ENCODE results near the gene ARHGAP28.

The ARHGAP28 gene

GRCh38 chr18:6738622-6739021, 9.1 kb downstream of the ARHGAP28 start:
- TF ChIP-seq CTCF (IDR thresholded peaks at IDR 0.05; ENCODE audit: insufficient read depth, low read depth, low read length, missing control alignments), result no peak
- H3K4me3 ChIP-seq (ENCODE audit: low read depth, low read length), result no peak overlapping the region
- DNase-seq (ENCODE audit: low read depth), result no peak

- no peak for TF ChIP-seq CTCF (IDR thresholded peaks at IDR 0.05; ENCODE audit: insufficient read depth, low read depth, low read length, missing control alignments)
- no peak for DNase-seq (ENCODE audit: low read depth)
- no peak overlapping the region for H3K4me3 ChIP-seq (ENCODE audit: low read depth, low read length)
Measured at GRCh38 chr18:6741232-6741663, 11.7 kb downstream of the ARHGAP28 start.

DNA sequence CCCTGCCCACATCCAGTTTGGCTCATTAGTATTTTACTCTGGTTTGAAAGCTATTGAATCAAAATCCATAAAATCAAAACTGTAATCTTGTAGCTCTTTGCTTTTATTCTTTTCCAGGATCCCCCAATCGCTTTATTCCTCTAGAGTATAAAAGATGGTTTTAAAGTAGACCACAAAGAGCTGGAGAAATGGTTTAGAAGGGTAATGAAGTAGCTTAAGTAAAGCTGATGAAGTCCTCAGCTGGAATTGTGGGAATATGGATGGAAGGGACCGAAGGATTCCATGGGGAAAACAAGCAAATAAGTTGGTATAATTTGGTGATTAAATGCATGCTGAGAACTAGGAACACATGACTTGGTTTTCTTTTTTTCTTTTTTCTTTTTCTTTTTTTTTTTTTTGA, 12.3 kb downstream of the ARHGAP28 start:
- no peak for TF ChIP-seq CTCF (IDR thresholded peaks at IDR 0.05; ENCODE audit: insufficient read depth, low read depth, low read length, missing control alignments)
- H3K4me3 ChIP-seq (ENCODE audit: low read depth, low read length), result no peak overlapping the region

GRCh38 chr18:6743999-6744398, 14.5 kb downstream of the ARHGAP28 start:
- no peak overlapping the region for H3K4me3 ChIP-seq (ENCODE audit: low read depth, low read length)
- DNase-seq (ENCODE audit: low read depth), result no peak
- no peak for TF ChIP-seq CTCF (IDR thresholded peaks at IDR 0.05; ENCODE audit: insufficient read depth, low read depth, low read length, missing control alignments)

More for the DNA sequence above, 12.3 kb downstream of the ARHGAP28 start:
- no peak for DNase-seq (ENCODE audit: low read depth)

- no peak overlapping the region for H3K4me3 ChIP-seq (ENCODE audit: low read depth, low read length)
- TF ChIP-seq CTCF (IDR thresholded peaks at IDR 0.05; ENCODE audit: insufficient read depth, low read depth, low read length, missing control alignments), result no peak
- no peak for DNase-seq (ENCODE audit: low read depth)
Measured at GRCh38 chr18:6744816-6745455, 15.4 kb downstream of the ARHGAP28 start.

DNA sequence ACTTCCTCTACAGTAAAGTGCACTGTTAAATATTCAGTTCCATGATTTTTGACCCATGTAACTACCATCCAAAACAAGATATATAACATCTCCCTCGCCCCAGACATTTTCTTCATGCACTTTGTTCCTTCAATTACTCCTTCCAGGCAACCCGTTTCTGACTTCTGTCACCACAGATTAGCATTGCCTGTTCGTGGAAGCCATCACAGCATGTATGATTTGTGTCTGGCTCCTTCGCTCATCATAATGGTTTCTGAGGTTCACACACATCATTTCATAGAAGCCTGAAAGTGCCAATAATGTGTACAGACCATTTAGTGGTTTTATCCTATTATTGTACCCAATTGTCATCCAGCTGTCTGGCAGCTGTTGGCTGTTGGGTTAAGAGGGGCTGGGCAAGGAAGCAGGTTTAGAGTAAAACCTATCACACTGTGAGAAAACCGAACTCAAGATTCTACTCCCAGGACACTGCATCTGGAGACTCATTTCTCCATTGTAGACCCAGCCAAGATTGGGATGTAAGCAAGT, 16.1 kb downstream of the ARHGAP28 start:
- H3K4me3 ChIP-seq (ENCODE audit: low read depth, low read length), result no peak overlapping the region
- no peak for TF ChIP-seq CTCF (IDR thresholded peaks at IDR 0.05; ENCODE audit: insufficient read depth, low read depth, low read length, missing control alignments)
- DNase-seq (ENCODE audit: low read depth), result no peak
